ENCODE results near the gene DCTN4.
A peak's percentile ranks its signal among the peaks of the same experiment; 100 is the strongest.
"Not testable (repeated sequence)": the region's sequence is repeated elsewhere in the genome, so short reads cannot be mapped to it uniquely, and the experiment has no call there.

Gene DCTN4

DNA sequence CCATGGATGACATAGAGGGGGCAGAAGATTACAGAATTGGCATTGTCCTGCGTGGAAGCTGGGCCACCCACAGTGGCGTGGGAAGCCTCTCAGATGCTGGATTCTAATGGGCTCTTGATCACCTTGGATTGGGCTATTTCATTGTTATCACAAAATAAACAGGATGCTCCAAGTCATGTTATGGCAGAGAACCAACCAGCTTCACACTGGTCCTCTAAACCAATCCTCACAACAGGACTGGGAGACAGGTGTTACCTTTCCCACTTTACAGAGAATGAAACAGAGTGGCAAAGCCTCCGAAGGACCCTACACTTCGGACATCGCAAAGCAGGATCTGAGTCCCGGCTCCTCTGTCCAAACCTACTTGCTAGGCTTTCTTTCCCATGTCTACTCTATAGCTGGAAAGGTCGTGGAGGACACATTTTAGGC is 19.3 kb upstream of the DCTN4 start:
- no peak for DNase-seq

DNA sequence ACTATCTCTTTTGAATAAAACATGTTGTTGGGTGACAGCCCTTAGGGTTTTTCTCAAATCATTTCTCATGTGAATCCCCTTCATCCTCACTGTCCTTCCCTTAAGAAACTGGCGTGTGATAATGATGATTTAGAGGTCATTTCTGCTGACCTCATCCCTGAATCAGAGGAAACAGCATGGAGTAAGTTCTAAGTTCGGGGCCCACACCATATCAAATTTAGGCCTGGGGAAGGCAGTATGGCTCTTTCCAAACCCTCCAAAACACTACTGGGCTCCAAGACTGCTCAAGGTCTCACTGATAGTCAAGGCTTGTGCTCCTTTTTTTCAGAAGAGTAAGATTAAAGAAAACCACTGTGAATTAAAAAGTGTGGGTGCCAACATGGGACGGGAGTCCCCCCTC is 18.9 kb upstream of the DCTN4 start:
- no peak for DNase-seq

GRCh38 chr5:150774145-150774544 is 15.3 kb upstream of the DCTN4 start:
- DNase-seq, result no peak

GRCh38 chr5:150771034-150771795 is 12.4 kb upstream of the DCTN4 start:
- no peak for DNase-seq

GRCh38 chr5:150766251-150766650 is 7.4 kb upstream of the DCTN4 start:
- DNase-seq, result no peak

- no peak for DNase-seq
These were observed 7.0 kb upstream of the DCTN4 start for GRCh38 chr5:150765799-150766169.

DNA sequence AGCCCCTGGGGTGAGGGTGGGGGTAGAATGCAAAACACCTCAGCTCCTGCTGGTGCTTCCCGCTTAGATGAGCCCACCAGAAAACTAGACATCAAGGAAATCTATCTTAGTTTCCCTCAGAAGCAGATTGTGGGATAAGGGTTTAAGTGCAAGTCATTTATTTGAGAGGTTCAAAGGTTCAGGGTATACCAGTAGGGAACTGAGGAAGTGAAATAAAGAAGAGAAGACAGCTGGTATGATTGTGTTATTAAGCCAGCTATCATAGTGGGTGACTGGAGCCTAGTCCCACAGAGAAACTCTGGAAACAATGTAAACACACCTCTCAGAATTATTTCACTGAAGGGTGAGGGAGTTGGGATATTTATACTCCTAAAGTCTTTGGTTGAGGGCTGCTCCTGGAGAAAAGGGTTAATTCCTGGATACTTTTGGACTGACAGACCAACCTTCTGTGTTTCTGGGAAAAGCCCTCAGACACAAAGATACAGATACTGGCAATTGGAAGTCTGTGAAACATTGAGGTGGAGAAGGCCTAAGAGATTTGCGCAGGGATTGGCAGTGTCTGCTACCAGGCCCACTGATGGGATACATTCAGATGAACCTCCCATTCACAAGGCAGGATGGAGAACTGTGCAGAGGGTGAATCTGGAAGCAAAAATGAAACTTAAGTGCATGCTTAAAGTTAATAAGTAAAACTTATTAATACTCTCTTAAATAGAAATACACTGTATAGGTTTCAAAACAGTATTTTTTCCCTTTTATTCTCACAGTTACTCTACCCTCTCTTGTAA is 6.4 kb upstream of the DCTN4 start:
- no peak for DNase-seq

GRCh38 chr5:150764530-150764929 is 5.7 kb upstream of the DCTN4 start:
- no peak for DNase-seq

GRCh38 chr5:150763023-150763769 is 4.4 kb upstream of the DCTN4 start:
- peak; percentile 24 for DNase-seq

DNA sequence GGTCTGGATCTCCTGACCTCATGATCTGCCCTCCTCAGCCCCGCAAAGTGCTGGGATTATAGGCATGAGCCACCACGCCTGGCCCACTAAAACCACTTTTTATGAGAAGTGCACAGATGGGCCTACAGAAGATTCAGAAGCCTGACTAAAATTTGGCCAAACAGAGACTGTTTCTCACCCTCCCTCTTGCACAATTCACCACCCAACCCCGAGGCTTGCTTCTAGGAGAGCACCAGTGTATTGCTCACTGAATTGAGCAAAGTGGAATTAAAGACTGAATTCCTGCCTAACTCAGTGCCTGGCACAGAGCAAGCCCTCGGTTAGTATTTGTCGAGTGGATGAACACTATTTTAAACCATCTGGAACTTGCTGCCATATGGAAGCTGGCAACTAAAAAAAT is 3.4 kb upstream of the DCTN4 start:
- DNase-seq, result no peak

GRCh38 chr5:150759334-150759583 is 442 bp upstream of the DCTN4 start:
- DNase-seq, result no peak

GRCh38 chr5:150758203-150758530 is 650 bp downstream of the DCTN4 start:
- no peak for DNase-seq

DNA sequence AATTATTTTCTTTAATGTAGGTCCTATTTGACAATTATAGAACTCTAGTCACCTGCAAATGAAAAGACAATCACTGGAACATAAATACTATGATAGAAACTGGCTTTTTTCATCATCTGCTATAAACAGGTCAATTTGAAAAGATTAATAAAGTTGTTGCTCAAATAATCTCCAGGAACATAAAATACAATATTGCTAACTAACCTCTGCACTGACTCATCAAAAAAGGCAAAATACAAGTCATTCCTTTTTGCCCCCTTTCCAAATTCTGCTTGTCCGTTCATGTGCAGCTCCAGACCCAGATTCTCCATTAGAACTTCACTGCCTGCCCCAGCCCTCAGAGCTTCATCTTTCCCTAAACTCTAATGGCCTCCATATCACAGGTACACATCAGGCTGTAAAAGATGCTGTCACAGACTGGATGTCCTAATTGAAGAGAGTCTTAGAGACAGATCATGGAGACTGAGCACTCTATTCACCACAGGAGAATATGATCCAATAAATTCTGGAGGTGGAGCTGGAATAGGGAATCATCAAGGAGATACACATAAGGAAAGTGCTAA is 1.6 kb downstream of the DCTN4 start:
- no peak for DNase-seq

DNA sequence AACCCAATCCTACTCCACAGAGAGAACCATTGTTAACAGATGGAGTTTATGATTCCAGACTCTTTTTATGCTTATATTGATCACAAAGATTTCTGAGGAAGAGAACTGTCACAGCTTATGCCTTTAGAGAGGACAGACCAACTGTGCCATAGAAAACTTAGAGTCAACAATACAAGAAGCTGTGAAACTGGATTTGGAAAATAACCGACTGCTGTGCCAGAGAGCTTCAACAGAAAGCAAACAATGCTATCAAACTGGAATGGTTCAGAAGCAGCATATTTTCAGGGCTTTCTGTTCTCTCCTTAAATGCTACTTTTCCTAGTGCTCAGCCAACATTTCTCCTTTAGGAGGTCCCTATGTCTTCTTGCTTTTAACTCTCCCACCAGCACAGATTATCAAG is 5.0 kb downstream of the DCTN4 start:
- no peak for DNase-seq

DNA sequence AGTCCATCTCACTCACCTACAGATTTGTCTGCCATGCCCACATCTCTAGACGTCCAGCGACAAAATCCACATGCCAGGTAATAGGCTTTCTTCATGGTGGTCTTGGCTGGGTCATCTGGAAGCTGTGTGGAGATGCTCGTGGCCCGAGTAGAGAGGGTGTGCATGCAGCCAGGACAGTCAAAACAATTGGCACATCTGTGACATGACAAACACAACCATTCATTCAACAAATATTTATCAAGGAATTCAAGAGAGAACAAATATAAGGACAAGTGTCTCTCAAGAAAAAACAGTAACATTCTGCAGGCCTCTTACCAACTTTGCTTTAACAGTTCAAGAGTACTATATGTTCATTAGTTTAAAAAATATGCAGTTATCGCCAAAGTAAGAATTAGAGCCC is 5.4 kb downstream of the DCTN4 start:
- DNase-seq, result no peak

DNA sequence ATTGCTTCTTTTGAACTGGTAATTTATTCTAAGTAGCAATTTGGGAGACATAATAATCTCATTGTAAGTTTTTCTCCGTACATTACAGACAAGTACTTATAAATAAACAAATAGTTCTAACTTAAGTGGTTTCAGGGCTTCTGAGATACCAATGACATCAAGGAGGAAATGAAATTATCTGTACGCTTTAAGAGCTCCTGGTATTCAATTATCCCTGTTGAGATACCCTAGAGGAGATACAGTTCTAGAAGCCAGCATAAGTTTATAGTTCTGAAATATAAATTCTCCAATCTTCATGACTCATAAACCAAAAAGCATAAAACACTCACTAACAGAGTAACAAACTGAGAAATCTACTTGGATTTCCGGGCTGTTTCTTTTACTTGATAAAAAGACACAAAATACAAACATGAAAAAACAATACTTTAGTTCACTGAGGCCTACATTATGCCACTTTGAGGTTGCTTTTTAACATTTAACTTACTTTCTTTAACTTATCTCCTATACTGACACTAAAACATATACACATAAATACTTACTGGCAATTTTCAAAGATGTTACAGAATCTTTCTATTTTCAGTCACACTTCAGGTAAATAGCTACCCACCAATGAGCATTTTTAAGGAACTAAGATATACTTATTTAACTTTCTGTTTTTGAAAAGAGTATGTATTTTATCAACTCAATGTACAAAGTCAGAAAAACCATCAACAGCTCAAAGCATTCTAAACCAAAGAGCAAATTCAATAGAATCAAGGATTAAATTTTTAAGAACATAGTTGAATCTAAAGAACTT is 7.5 kb downstream of the DCTN4 start:
- DNase-seq, result no peak

GRCh38 chr5:150750469-150750868 is 8.3 kb downstream of the DCTN4 start:
- DNase-seq, result no peak

DNA sequence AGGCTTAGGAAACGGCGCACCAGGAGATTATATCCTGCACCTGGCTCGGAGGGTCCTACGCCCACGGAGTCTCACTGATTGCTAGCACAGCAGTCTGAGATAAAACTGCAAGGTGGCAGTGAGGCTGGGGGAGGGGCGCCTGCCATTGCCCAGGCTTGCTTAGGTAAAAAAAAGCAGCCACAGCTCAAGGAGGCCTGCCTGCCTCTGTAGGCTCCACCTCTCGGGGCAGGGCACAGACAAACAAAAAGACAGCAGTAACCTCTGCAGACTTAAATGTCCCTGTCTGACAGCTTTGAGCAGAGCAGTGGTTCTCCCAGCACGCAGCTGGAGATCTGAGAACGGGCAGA is 15.7 kb downstream of the DCTN4 start:
- DNase-seq, result not testable (repeated sequence)

GRCh38 chr5:150742455-150743141 is 16.2 kb downstream of the DCTN4 start:
- DNase-seq, result not testable (repeated sequence)

DNA sequence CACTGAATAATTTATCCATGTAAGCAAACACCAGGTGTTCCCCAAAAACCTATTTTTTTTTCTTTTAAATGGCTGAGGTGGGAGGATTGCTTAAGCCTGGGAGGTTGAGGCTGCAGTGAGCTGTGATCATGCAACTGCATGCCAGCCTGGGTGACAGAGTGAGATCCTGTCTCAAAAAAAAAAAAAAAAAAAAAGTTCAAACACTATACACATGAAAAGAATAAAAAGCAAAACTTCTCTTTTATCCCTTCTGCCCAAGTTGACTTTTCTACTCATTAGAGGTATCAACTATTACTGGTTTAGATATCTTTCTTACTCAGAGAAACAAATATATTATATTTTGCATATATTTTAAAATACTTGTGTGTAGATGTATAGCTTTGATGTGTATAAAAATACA is 17.8 kb downstream of the DCTN4 start:
- no peak for DNase-seq

DNA sequence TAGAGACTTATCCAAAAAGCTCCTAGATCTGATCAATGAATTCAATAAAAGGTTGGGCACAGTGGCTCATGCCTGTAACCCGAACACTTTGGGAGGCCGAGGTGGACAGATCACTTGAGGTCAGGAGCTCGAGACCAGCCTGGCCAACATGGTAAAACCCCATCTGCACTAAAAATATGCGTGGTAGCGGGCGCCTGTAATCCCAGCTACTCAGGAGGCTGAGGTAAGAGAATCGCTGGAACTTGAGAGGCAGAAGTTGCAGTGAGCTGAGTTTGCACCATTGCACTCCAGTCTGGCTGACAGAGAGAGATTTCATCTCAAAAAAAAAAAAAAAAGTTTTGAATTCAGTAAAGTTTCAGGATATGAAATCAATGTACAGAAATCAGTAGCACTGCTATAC is 20.0 kb downstream of the DCTN4 start:
- no peak for DNase-seq

- DNase-seq, result no peak
These were observed 24.0 kb downstream of the DCTN4 start for GRCh38 chr5:150734579-150735384.

Measured in eye (tissue), 1 donor.